Left lung (tissue), 10 donors: ENCODE measurements around the gene MAZ. TPM values are rescaled to one million over a fixed set of nuclear protein-coding genes. Genes with fewer than 3 reads are reported as not detected.

Source experiments
- ATAC-seq: fragments of 200-7000 bp; cut with Tn5 transposase; one replicate; pipeline ENCODE4 v1.9.1; 2020; ENCODE audit warnings: moderate library complexity
- DNase-seq, 4 donors: peaks; one replicate each; pipeline ENCODE4 v3.0.0-alpha.2; 2013 to 2020
- H3K27ac ChIP-seq, 2 donors: fragments of 200-600 bp; sonication (generic) in 1 of 2; one replicate each; pipeline versions ENCODE4 v1.5.0 to v1.8.0; 2020 to 2021
- H3K27me3 ChIP-seq, 2 donors: fragments of 200-600 bp; sonication (generic) in 1 of 2; one replicate each; pipeline versions ENCODE4 v1.5.0 to v1.8.0; 2020 to 2021
- H3K36me3 ChIP-seq, 2 donors: fragments of 200-600 bp; sonication (generic) in 1 of 2; one replicate each; pipeline versions ENCODE4 v1.5.0 to v1.8.0; 2020 to 2021
- H3K4me1 ChIP-seq, 2 donors: fragments of 200-600 bp; one replicate each; pipeline ENCODE4 v1.8.0; 2021
- H3K4me3 ChIP-seq, 2 donors: fragments of 200-600 bp; sonication (generic) in 1 of 2; one replicate each; pipeline versions ENCODE4 v1.5.0 to v1.8.0; 2020 to 2021; ENCODE audit warnings: mild to moderate bottlenecking in 1 of 2
- H3K9me3 ChIP-seq, 2 donors: fragments of 200-600 bp; sonication (generic) in 1 of 2; one replicate each; pipeline versions ENCODE4 v1.5.0 to v1.8.0; 2020 to 2021
- CTCF ChIP-seq, 2 donors: fragments of 200-600 bp; sonication (generic) in 1 of 2; IDR thresholded peaks; one replicate each; pipeline versions ENCODE4 v1.5.0 to v1.8.0; 2021; ENCODE audit warnings: antibody characterized with exemption in 2 of 2
- intact Hi-C, 2 donors: fragments of 100-400 bp; cut with DNase I; formaldehyde crosslinking; loops; one replicate each; pipeline versions ENCODE4 v1.11.2 to v1.14.2; 2022
- polyA plus RNA-seq, 6 donors: library from polyadenylated mRNA; unstranded; fragments of 120-200 nt; gene quantifications; one replicate each; pipeline ENCODE4 v1.2.1, GENCODE V29; 2013; ENCODE audit not compliant: insufficient read length in 6 of 6
- total RNA-seq, 2 donors: library from RNA; stranded (reverse); fragmentation: NEBNext Ultra II Directional; extraction: Animal tissue kit (Norgen Biotek cat#: 25700); gene quantifications; one replicate each; pipeline ENCODE4 v1.2.1, GENCODE V29; 2021
- donor health status: DM: no; HTN: yes; CAD: no.
- donor health status: DM: no; HTN: no; CAD: no.

The MAZ gene
- total and polyA plus RNA-seq, 8 donors = 193 to 353 (median 287) TPM

GRCh38 chr16:29820730-29821642 lies 14.7 kb downstream of the MAZ start:
- peaks cover 0 to 9% of the 10 kb centered on the region in 2 donors for H3K36me3 ChIP-seq
- no peak for TF ChIP-seq CTCF (IDR thresholded peaks at IDR 0.05)
- H3K9me3 ChIP-seq = no peaks in the 10 kb centered on the region
- DNase-seq = peak in 2 of 4 donors; percentile 83 to 89
- peak overlapping the region; percentile 53 to 84 for H3K4me3 ChIP-seq
- intact Hi-C loops = no loop called here
- H3K4me1 ChIP-seq = peaks cover 62 to 86% of the 10 kb centered on the region in 2 donors
- no peaks in the 10 kb centered on the region for H3K27me3 ChIP-seq
- ATAC-seq = peak; percentile 53
- H3K27ac ChIP-seq = peak overlapping the region; percentile 89 to 92

GRCh38 chr16:29821643-29822115 lies 15.3 kb downstream of the MAZ start:
- Histone ChIP-seq H3K27me3 (no peaks in the 10 kb centered on the region), H3K27ac (peak overlapping the region; percentile 89 to 92), H3K36me3 (peaks cover 0 to 9% of the 10 kb centered on the region in 2 donors), H3K9me3 (no peaks in the 10 kb centered on the region), H3K4me1 (peaks cover 64 to 92% of the 10 kb centered on the region in 2 donors), H3K4me3 (peak overlapping the region; percentile 53 to 84)
- ATAC-seq (peak; percentile 50), DNase-seq (peak in 1 of 4 donors; percentile 56)
- no peak for TF ChIP-seq CTCF (IDR thresholded peaks at IDR 0.05)
- intact Hi-C loops = no loop called here

- Histone ChIP-seq H3K9me3 (no peaks in the 10 kb centered on the region), H3K4me1 (peaks cover 53 to 92% of the 10 kb centered on the region in 2 donors), H3K27ac (peak overlapping the region; percentile 75 to 89), H3K4me3 (no peak overlapping the region), H3K36me3 (peaks cover 0 to 8% of the 10 kb centered on the region in 2 donors), H3K27me3 (no peaks in the 10 kb centered on the region)
- no peak for DNase-seq
- intact Hi-C loops = no loop called here
- no peak for TF ChIP-seq CTCF (IDR thresholded peaks at IDR 0.05)
- peak; percentile 23 for ATAC-seq
Measured at GRCh38 chr16:29824589-29825144, 18.3 kb downstream of the MAZ start.

- H3K4me1 ChIP-seq = peaks cover 51 to 93% of the 10 kb centered on the region in 2 donors
- no peaks in the 10 kb centered on the region for H3K27me3 ChIP-seq
- peaks cover 0 to 15% of the 10 kb centered on the region in 2 donors for H3K36me3 ChIP-seq
- DNase-seq = no peak
- H3K4me3 ChIP-seq = no peak overlapping the region
- peak overlapping the region; percentile 75 to 89 for H3K27ac ChIP-seq
- no peaks in the 10 kb centered on the region for H3K9me3 ChIP-seq
- intact Hi-C loops = no loop called here
- ATAC-seq = peak; percentile 8
- no peak for TF ChIP-seq CTCF (IDR thresholded peaks at IDR 0.05)
Measured at GRCh38 chr16:29825145-29826044, 19.1 kb downstream of the MAZ start.
